Body of pancreas (tissue), 4 donors: ENCODE measurements around the gene PHACTR3. TPM values are rescaled to one million over a fixed set of nuclear protein-coding genes. Genes with fewer than 3 reads are reported as not detected.

Source experiments
- ATAC-seq: fragments of 150-250 bp; one replicate; pipeline ENCODE4 v1.9.1; 2016
- DNase-seq, 4 donors: peaks; one replicate each; pipeline ENCODE4 v3.0.0-alpha.2; 2019
- H3K27ac ChIP-seq, 4 donors: fragments of 200-600 bp; sonication (generic); 1 replicate in 3 of 4; 2 replicates in 1 of 4; pipeline versions ENCODE4 v1.5.1 to v1.6.1; 2016 to 2019; ENCODE audit warnings: mild to moderate bottlenecking in 1 of 4, mixed read lengths in 1 of 4, moderate library complexity in 1 of 4
- H3K27me3 ChIP-seq, 2 donors: fragments of 200-600 bp; sonication (generic); one replicate each; pipeline ENCODE4 v1.6.0; 2016; ENCODE audit warnings: mild to moderate bottlenecking in 1 of 2
- H3K36me3 ChIP-seq, 2 donors: fragments of 200-600 bp; sonication (generic); replicated peaks in 1 of 2; 2 replicates each; pipeline ENCODE4 v1.5.1; 2016; ENCODE audit warnings: low read depth in 2 of 2; ENCODE audit not compliant: insufficient read depth in 1 of 2
- H3K4me1 ChIP-seq: fragments of 200-600 bp; sonication (generic); one replicate; pipeline ENCODE4 v1.6.0; 2016
- H3K4me3 ChIP-seq, 2 donors: fragments of 200-600 bp; sonication (generic); 1 replicate in 1 of 2; 2 replicates in 1 of 2; pipeline ENCODE4 v1.5.1; 2016 to 2019
- H3K9me3 ChIP-seq, 3 donors: fragments of 200-600 bp; sonication (generic); 1 replicate in 2 of 3; 2 replicates in 1 of 3; pipeline ENCODE4 v1.5.1; 2016
- POLR2A ChIP-seq, 3 donors: fragments of 450-650 bp; IDR thresholded peaks; one replicate each; pipeline ENCODE4 v1.6.1; 2016; ENCODE audit warnings: antibody characterized with exemption in 3 of 3, mild to moderate bottlenecking in 2 of 3
- WGBS, 2 donors: methylation state at CpG; one replicate each; pipeline ENCODE4 v1.1.5; 2017; 5-methylcytosine and 5-hydroxymethylcytosine counted together
- intact Hi-C: fragments of 100-400 bp; cut with DNase I; formaldehyde crosslinking; loops from one replicate; pipeline ENCODE4 v1.15.1; 2023
- total RNA-seq, 2 donors: library from RNA; depleted of rRNA; stranded (reverse); fragments of >200 nt; gene quantifications; one replicate each; pipeline ENCODE4 v1.1.0, GENCODE V29; 2016
- TF ChIP-seq, protein P1 (sequence below), 7 experiments: fragments of 450-650 bp in 4 of 7; fragments of 200-600 bp in 3 of 7; sonication (generic) in 3 of 7; IDR thresholded peaks; one replicate each; pipeline ENCODE4 v1.5.1; 2016 to 2019; ENCODE audit warnings: antibody characterized with exemption in 7 of 7

PHACTR3 gene
- total RNA-seq, 2 donors from 2014 or later = 0.52 to 0.66 TPM

DNA sequence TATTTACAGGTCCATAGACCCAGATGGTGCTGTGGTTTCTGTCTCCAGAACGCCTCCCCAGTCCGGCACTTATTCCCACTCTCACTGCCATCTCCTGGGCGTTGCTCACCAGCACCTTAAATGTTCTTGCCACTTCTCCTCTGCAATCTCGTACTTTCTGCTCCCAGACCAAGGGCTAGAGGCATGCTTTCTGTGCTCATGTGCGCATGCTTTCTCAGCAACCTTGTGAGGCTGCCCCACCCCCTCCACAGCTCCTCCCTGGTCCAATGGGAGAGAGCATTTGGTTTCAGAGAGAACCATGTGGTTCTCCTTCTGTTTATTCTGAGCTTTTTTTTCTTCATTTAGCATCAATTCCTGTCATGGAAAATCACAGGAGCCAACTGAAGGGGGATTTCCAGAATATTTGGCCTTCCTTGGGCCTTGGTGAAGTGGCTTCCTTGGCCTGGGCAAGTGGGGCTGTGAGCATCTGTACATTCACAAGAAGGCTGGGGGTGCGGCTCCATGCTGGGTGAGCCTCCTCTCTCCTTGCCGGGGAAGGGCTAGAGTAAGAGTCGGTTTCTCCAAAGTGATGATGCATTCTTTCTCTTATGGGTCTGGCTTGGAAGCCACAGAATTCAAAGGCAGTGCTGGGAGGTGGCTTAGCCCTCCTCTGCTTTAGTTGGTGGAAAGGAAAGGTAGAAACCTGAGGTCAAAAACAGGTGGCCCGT is 66.6 kb downstream of the PHACTR3 start:
- Histone ChIP-seq H3K27ac (no peak overlapping the region), H3K27me3 (no peaks in the 10 kb centered on the region), H3K4me3 (no peak overlapping the region), H3K4me1 (no peaks in the 10 kb centered on the region), H3K9me3 (no peaks in the 10 kb centered on the region), H3K36me3 (no peaks in the 10 kb centered on the region)
- no peak for TF ChIP-seq POLR2A (IDR thresholded peaks at IDR 0.05)
- TF ChIP-seq, protein P1, sequence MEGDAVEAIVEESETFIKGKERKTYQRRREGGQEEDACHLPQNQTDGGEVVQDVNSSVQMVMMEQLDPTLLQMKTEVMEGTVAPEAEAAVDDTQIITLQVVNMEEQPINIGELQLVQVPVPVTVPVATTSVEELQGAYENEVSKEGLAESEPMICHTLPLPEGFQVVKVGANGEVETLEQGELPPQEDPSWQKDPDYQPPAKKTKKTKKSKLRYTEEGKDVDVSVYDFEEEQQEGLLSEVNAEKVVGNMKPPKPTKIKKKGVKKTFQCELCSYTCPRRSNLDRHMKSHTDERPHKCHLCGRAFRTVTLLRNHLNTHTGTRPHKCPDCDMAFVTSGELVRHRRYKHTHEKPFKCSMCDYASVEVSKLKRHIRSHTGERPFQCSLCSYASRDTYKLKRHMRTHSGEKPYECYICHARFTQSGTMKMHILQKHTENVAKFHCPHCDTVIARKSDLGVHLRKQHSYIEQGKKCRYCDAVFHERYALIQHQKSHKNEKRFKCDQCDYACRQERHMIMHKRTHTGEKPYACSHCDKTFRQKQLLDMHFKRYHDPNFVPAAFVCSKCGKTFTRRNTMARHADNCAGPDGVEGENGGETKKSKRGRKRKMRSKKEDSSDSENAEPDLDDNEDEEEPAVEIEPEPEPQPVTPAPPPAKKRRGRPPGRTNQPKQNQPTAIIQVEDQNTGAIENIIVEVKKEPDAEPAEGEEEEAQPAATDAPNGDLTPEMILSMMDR (IDR thresholded peaks at IDR 0.05) = no peak
- intact Hi-C loops = no loop called here
- ATAC-seq (no peak), DNase-seq (no peak)
- WGBS, 2 donors = 64 to 66% methylated on average over 9 of the region's 9 CpGs

DNA sequence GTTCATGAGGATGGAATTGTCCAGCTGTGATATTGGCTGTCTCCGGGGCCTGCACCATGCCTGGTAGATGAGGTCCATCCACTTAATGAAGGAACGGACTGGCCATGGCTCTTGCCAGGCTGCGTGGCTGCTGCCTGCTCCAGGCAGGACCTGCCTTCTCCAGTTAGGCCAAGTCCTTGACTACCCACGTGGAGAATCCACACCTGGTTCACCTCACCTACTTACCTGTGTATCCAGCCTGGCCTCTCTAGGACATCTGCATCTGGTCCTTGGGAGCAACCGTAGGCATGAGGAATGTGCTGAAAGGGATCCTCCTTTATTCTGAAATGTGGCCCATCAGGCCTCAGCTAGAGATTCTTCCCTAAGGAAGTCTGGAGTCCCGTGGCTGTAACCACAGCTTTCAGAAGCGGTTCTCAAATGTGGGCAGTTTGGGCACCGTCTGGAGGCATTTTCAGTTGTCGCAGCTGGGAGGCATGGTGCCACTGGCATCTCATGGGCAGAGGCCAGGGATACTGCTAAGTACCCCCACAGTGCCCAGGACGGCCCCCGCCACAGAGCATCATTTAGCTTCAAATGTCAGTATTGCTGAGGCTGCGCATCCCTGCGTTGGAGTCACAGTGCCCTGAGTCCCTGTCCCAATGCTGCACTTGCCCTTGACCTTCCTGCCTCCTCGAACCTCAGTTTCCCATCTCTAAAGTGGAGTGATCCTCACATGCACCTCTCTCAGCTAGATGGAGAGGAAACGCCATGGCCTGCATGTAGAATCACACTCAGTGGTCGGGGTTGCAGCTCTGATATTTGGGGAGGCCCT is 67.5 kb downstream of the PHACTR3 start:
- ATAC-seq (no peak), DNase-seq (no peak)
- Histone ChIP-seq H3K4me1 (no peaks in the 10 kb centered on the region), H3K9me3 (no peaks in the 10 kb centered on the region), H3K27ac (no peak overlapping the region), H3K36me3 (no peaks in the 10 kb centered on the region), H3K4me3 (no peak overlapping the region), H3K27me3 (no peaks in the 10 kb centered on the region)
- TF ChIP-seq, protein P1 (IDR thresholded peaks at IDR 0.05) = no peak
- no peak for TF ChIP-seq POLR2A (IDR thresholded peaks at IDR 0.05)
- 67 to 71% methylated on average over 10 to 16 of the region's 16 CpGs for WGBS, 2 donors
- intact Hi-C loops = no loop called here

DNA sequence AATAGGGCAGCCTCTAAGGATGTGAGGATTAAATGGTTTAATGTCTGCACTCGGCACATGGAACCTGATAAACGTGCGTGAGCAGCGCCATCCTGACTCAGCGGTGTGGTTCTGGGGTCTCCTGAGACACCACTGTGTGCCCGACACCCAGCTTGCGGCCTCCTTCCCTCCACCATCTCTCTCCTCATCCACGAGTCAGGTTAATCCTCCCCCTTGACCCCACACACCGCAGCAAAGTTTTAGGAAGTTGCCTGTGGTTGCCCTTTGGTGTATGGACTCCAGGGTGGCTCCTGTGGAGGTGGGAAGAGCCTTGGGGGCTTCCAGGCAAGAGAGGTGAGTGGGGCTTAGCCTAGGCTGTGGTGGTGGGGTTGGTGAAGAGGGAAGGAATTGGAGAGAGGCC is 68.2 kb downstream of the PHACTR3 start:
- no peak for TF ChIP-seq POLR2A (IDR thresholded peaks at IDR 0.05)
- TF ChIP-seq, protein P1 (IDR thresholded peaks at IDR 0.05) = no peak
- no peak for ATAC-seq

DNA sequence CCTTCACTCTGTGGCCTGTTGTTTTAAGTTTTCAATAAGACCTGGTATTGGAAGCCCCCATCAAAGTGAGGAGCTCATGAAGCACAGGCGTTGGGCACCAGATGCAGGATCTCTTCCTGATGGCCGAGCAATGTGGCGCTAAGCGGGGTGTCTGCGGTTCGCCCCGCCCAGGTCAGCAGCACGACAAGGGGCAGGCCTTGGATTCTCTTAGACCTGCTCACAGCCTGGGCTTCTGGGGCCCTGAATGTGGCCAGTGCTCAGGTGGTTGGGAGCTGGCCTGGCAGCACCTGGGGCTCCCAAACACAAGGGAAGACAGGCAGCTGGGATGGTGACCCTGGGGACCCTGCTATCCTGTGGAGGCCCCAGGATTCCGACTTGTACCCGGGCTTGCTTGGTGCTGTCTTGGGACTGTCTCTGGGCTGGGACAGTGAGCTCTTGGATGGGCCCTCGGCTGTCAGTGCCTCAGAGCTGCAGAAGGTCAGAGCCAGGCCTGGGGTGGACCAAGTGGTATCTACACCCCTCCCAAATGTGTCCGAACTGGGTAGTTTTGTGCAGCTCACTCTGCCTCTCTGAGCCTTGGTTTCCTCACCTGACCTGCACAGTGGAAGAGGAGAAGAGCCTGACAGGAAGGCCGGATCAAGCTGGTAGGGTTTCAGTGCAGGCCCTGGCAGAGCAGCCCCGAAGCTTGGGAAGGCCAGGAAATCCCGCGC is 69.1 kb downstream of the PHACTR3 start:
- no peak overlapping the region for H3K27ac ChIP-seq
- ATAC-seq (no peak), DNase-seq (no peak)
- H3K27me3 ChIP-seq = no peaks in the 10 kb centered on the region
- intact Hi-C loops = no loop called here
- no peaks in the 10 kb centered on the region for H3K9me3 ChIP-seq
- TF ChIP-seq POLR2A (IDR thresholded peaks at IDR 0.05) = no peak
- TF ChIP-seq, protein P1 (IDR thresholded peaks at IDR 0.05) = no peak
- WGBS, 2 donors = 63 to 89% methylated on average over 11 to 12 of the region's 16 CpGs
- no peaks in the 10 kb centered on the region for H3K4me1 ChIP-seq
- H3K4me3 ChIP-seq = no peak overlapping the region
- no peaks in the 10 kb centered on the region for H3K36me3 ChIP-seq

More for the DNA sequence above, 68.2 kb downstream of the PHACTR3 start:
- no peaks in the 10 kb centered on the region for H3K27me3 ChIP-seq
- no peaks in the 10 kb centered on the region for H3K36me3 ChIP-seq
- DNase-seq = no peak
- no peaks in the 10 kb centered on the region for H3K4me1 ChIP-seq
- intact Hi-C loops = no loop called here
- no peak overlapping the region for H3K27ac ChIP-seq
- no peak overlapping the region for H3K4me3 ChIP-seq
- 75 to 84% methylated on average over 9 of the region's 9 CpGs for WGBS, 2 donors
- no peaks in the 10 kb centered on the region for H3K9me3 ChIP-seq
